ENCODE measurements around the gene HSDL1.

DNA sequence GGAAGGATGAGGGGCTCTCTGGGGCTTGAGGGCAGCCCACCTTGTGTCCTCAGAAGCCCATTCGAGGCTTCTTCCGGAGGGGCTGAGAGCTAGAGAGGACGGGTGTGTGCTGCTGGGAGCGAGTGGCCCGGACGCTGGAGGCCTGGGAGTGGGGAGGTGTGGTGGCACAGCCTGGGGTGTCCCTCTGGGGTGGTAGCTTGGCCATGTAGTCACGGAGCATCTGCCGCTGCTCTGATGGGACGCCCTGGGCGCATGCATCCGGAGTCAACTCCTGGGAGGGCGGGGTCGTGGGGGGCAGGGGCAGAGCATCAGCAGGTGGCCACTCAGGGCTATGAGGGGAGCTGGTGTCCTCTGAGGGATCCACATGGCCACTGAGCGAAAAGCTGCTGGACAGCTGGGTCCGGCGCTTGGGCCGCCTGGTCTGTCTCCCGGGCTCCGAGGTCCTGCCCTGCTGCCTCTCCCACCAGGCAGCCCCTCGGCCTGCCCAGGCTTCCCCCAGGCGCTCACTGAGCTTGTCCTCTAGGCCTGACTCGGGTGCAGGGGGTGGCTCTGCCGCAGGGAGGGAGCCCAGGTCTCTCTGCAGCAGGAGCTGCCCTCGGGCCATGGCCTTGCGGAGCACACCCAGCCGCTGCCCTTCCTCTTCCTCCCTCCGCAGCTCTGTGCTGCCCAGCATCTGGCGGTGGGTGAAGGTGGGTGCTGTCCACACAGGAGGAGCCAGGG lies 34.1 kb upstream of the HSDL1 start:
- TF ChIP-seq, protein P1, sequence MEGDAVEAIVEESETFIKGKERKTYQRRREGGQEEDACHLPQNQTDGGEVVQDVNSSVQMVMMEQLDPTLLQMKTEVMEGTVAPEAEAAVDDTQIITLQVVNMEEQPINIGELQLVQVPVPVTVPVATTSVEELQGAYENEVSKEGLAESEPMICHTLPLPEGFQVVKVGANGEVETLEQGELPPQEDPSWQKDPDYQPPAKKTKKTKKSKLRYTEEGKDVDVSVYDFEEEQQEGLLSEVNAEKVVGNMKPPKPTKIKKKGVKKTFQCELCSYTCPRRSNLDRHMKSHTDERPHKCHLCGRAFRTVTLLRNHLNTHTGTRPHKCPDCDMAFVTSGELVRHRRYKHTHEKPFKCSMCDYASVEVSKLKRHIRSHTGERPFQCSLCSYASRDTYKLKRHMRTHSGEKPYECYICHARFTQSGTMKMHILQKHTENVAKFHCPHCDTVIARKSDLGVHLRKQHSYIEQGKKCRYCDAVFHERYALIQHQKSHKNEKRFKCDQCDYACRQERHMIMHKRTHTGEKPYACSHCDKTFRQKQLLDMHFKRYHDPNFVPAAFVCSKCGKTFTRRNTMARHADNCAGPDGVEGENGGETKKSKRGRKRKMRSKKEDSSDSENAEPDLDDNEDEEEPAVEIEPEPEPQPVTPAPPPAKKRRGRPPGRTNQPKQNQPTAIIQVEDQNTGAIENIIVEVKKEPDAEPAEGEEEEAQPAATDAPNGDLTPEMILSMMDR (IDR thresholded peaks at IDR 0.05; ENCODE audit: low read depth, low read length), result no peak
- TF ChIP-seq, protein P2, sequence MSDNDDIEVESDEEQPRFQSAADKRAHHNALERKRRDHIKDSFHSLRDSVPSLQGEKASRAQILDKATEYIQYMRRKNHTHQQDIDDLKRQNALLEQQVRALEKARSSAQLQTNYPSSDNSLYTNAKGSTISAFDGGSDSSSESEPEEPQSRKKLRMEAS (IDR thresholded peaks at IDR 0.05; ENCODE audit: low read depth, low read length), result no peak
- TF ChIP-seq POLR2A (IDR thresholded peaks at IDR 0.05; ENCODE audit: extremely low read depth, insufficient read length) (no peak), MYC (IDR thresholded peaks at IDR 0.05; ENCODE audit: low read depth, low read length) (no peak)
